PC-3 (cell line): ENCODE measurements around the gene SLMAP. TPM values are rescaled to one million over a fixed set of nuclear protein-coding genes. Genes with fewer than 3 reads are reported as not detected.

Experiments
- ATAC-seq: fragments of 200-7000 bp; cut with Tn5 transposase; 2 replicates; pipeline ENCODE4 v1.9.1; 2020; ENCODE audit warnings: mild to moderate bottlenecking, moderate library complexity
- BruUV-seq: library from RNA; stranded (reverse); fragments of 400-500 nt; replicated peaks from 2 replicates; lab custom pipeline; 2021; lab: Mats Ljungman, UMichigan
- CTCF ChIA-PET: fragments of 300-600 bp; sonication (Branson Sonifier 250); formaldehyde crosslinking; loops from one replicate; lab custom pipeline; 2022; ENCODE audit warnings: antibody characterized with exemption; lab: Charles Lee
- POLR2A ChIA-PET: fragments of 300-600 bp; sonication (Branson Sonifier 250); formaldehyde crosslinking; loops from one replicate; lab custom pipeline; 2022; ENCODE audit warnings: antibody characterized with exemption; ENCODE audit not compliant: unreplicated experiment; lab: Charles Lee
- DNase-seq: peaks from one replicate; pipeline ENCODE4 v3.0.0-alpha.2; 2015
- H2AFZ ChIP-seq: fragments of 300-600 bp; sonication (generic); 2 replicates; pipeline ENCODE4 v1.6.0; 2016; ENCODE audit warnings: antibody characterized with exemption, low read length
- H3F3A ChIP-seq: fragments of 300-600 bp; sonication (generic); one replicate; pipeline ENCODE4 v1.6.0; 2017; ENCODE audit warnings: antibody characterized with exemption, low read length, control low read depth, mild to moderate bottlenecking; ENCODE audit not compliant: unreplicated experiment
- H3K27ac ChIP-seq: fragments of 300-600 bp; sonication (generic); 2 replicates; pipeline ENCODE4 v1.5.1; 2016; ENCODE audit warnings: mild to moderate bottlenecking, low read length
- H3K27me3 ChIP-seq: fragments of 300-600 bp; sonication (generic); 2 replicates; pipeline ENCODE4 v1.6.1; 2016; ENCODE audit warnings: low read length, mixed read lengths
- H3K36me3 ChIP-seq: fragments of 300-600 bp; sonication (generic); 2 replicates; pipeline ENCODE4 v1.6.1; 2016; ENCODE audit warnings: low read depth, mixed run types, low read length, mixed read lengths
- H3K4me1 ChIP-seq: fragments of 300-600 bp; sonication (generic); 2 replicates; pipeline ENCODE4 v1.5.1; 2016; ENCODE audit warnings: low read length; ENCODE audit not compliant: insufficient read depth
- H3K4me2 ChIP-seq: fragments of 300-600 bp; sonication (generic); 2 replicates; pipeline ENCODE4 v1.6.0; 2016; ENCODE audit warnings: low read length
- H3K4me3 ChIP-seq: fragments of 300-600 bp; sonication (generic); 2 replicates; pipeline ENCODE4 v1.5.1; 2016; ENCODE audit warnings: mild to moderate bottlenecking, low read length, mixed read lengths
- H3K79me2 ChIP-seq: fragments of 300-600 bp; sonication (generic); 2 replicates; pipeline ENCODE4 v1.6.1; 2017; ENCODE audit warnings: low read length, mixed read lengths
- H3K9ac ChIP-seq: fragments of 300-600 bp; sonication (generic); 2 replicates; pipeline ENCODE4 v1.6.0; 2016; ENCODE audit warnings: mild to moderate bottlenecking, low read length
- H3K9me2 ChIP-seq: fragments of 300-600 bp; sonication (generic); replicated peaks from 2 replicates; pipeline ENCODE4 v1.6.1; 2016; ENCODE audit warnings: mixed run types, low read length, mixed read lengths
- H3K9me3 ChIP-seq: fragments of 300-600 bp; sonication (generic); 2 replicates; pipeline ENCODE4 v1.6.1; 2016; ENCODE audit warnings: low read length, mixed read lengths
- H4K20me1 ChIP-seq: fragments of 300-600 bp; sonication (generic); 2 replicates; pipeline ENCODE4 v1.6.1; 2016; ENCODE audit warnings: low read length, mixed read lengths
- CTCF ChIP-seq: fragments of 300-600 bp; sonication (generic); conservative IDR thresholded peaks from 2 replicates; pipeline ENCODE4 v1.5.1; 2017; ENCODE audit warnings: antibody characterized with exemption, low read depth, mild to moderate bottlenecking, low read length
- EZH2 ChIP-seq: fragments of 300-600 bp; sonication (generic); IDR thresholded peaks from one replicate; pipeline ENCODE4 v1.6.1; 2017; ENCODE audit warnings: antibody characterized with exemption, mild to moderate bottlenecking, low read length; ENCODE audit not compliant: unreplicated experiment
- EZH2phosphoT487 ChIP-seq: fragments of 300-600 bp; sonication (generic); IDR thresholded peaks from 2 replicates; pipeline ENCODE4 v1.6.1; 2018; ENCODE audit warnings: mild to moderate bottlenecking, antibody characterized with exemption, low read length, borderline replicate concordance
- intact Hi-C: fragments of 100-400 bp; cut with micrococcal nuclease; formaldehyde crosslinking; loops from 2 replicates; pipeline ENCODE4 v1.9.0; 2023
- total RNA-seq: library from RNA; depleted of rRNA; stranded (reverse); fragments of >200 nt; gene quantifications from 2 replicates; pipeline ENCODE4 v1.2.3, GENCODE V29; 2014

SLMAP gene
- total RNA-seq, 1 experiment from 2014 or later: 60.0 TPM

- intact Hi-C loops: no loop called here
- H3K4me1 ChIP-seq: no peaks in the 10 kb centered on the region
- TF ChIP-seq EZH2 (no peak), EZH2phosphoT487 (no peak)
- DNase-seq (no peak), ATAC-seq (no peak)
- no peak overlapping the region for H3K4me3 ChIP-seq
- no peak overlapping the region for H3K4me2 ChIP-seq
- H3K36me3 ChIP-seq: 0 out of 2 replicates have a peak, but pooled peaks cover 2% of the 10 kb centered on the region
- H3K9me3 ChIP-seq: no peaks in the 10 kb centered on the region
- H3K9ac ChIP-seq: no peak overlapping the region
- no peaks in the 10 kb centered on the region for H4K20me1 ChIP-seq
- ChIA-PET POLR2A (no interaction called here), CTCF (no interaction called here)
- H3K27ac ChIP-seq: no peak overlapping the region
- H2AFZ ChIP-seq: no peak overlapping the region
- no TSS peak for BruUV-seq
- no peaks in the 10 kb centered on the region for H3F3A ChIP-seq
- peaks cover 12% of the 10 kb centered on the region; the same call in 1 of the 2 replicates for H3K79me2 ChIP-seq
- no peaks in the 10 kb centered on the region for H3K27me3 ChIP-seq
- H3K9me2 ChIP-seq: no peaks in the 10 kb centered on the region
Measured at GRCh38 chr3:57840473-57840872, 84.4 kb downstream of the SLMAP start.

- H3F3A ChIP-seq: no peaks in the 10 kb centered on the region
- H3K4me3 ChIP-seq: no peak overlapping the region
- intact Hi-C loops: no loop called here
- ChIA-PET POLR2A (no interaction called here), CTCF (no interaction called here)
- H3K9me2 ChIP-seq: no peaks in the 10 kb centered on the region
- H3K36me3 ChIP-seq: 0 out of 2 replicates have a peak, but pooled peaks cover 2% of the 10 kb centered on the region
- H3K79me2 ChIP-seq: peaks cover 12% of the 10 kb centered on the region; the same call in 1 of the 2 replicates
- no peaks in the 10 kb centered on the region for H4K20me1 ChIP-seq
- no peaks in the 10 kb centered on the region for H3K9me3 ChIP-seq
- no peak overlapping the region for H3K4me2 ChIP-seq
- DNase-seq (no peak), ATAC-seq (no peak)
- no peak overlapping the region for H3K9ac ChIP-seq
- BruUV-seq: TSS peak; percentile 12
- no peak overlapping the region for H3K27ac ChIP-seq
- H2AFZ ChIP-seq: no peak overlapping the region
- TF ChIP-seq EZH2 (no peak), CTCF (no peak), EZH2phosphoT487 (no peak)
- no peaks in the 10 kb centered on the region for H3K27me3 ChIP-seq
- no peaks in the 10 kb centered on the region for H3K4me1 ChIP-seq
Measured at GRCh38 chr3:57841818-57842217, 85.7 kb downstream of the SLMAP start.

GRCh38 chr3:57848177-57848738 is 92.1 kb downstream of the SLMAP start:
- H3K9ac ChIP-seq: no peak overlapping the region
- DNase-seq (no peak), ATAC-seq (no peak)
- H4K20me1 ChIP-seq: no peaks in the 10 kb centered on the region
- no peaks in the 10 kb centered on the region for H3K27me3 ChIP-seq
- no peaks in the 10 kb centered on the region for H3K4me1 ChIP-seq
- intact Hi-C loops: no loop called here
- BruUV-seq: no TSS peak
- H3K79me2 ChIP-seq: no peaks in the 10 kb centered on the region
- H3K4me3 ChIP-seq: no peak overlapping the region
- H2AFZ ChIP-seq: no peak overlapping the region
- H3K9me2 ChIP-seq: no peaks in the 10 kb centered on the region
- no peak overlapping the region for H3K27ac ChIP-seq
- TF ChIP-seq CTCF (no peak), EZH2 (no peak), EZH2phosphoT487 (no peak)
- peaks cover 2% of the 10 kb centered on the region; the same call in 1 of the 2 replicates for H3K36me3 ChIP-seq
- ChIA-PET POLR2A (no interaction called here), CTCF (no interaction called here)
- H3F3A ChIP-seq: no peaks in the 10 kb centered on the region
- H3K4me2 ChIP-seq: no peak overlapping the region
- no peaks in the 10 kb centered on the region for H3K9me3 ChIP-seq
